Right lung (tissue), 10 donors: ENCODE data around the gene APP. TPM values are rescaled to one million over a fixed set of nuclear protein-coding genes. Genes with fewer than 3 reads are reported as not detected.

Experiments used
- DNase-seq, 2 donors: peaks; one replicate each; pipeline ENCODE4 v3.0.0-alpha.2; 2013
- long read RNA-seq, 8 donors: transcript quantifications; one replicate each; lab custom pipeline, GENCODE V29; 2026
- polyA plus RNA-seq, 5 donors: library from polyadenylated mRNA; unstranded; fragments of 120-200 nt; gene quantifications; one replicate each; pipeline versions ENCODE4 v1.2.1 to v1.2.3, GENCODE V29; 2013; ENCODE audit warnings: inconsistent platforms in 1 of 5, low replicate concordance in 1 of 5; ENCODE audit not compliant: insufficient read length in 5 of 5, insufficient read depth in 1 of 5

Gene APP
- 100 to 1,000 TPM; 524 to 664 (median 583) TPM for polyA plus RNA-seq
- long read RNA-seq, donor 1, transcript APP-204 (17 exons, 3,543 nt) = minor isoform, 77 of 315 reads
- long read RNA-seq, donor 1, transcript APP-202 (16 exons, 3,355 nt) = minor isoform, 5 of 315 reads
- long read RNA-seq, donor 1, transcript APP-201 (18 exons, 3,467 nt) = major isoform, 89 of 315 reads
- long read RNA-seq, donor 1, transcript APP-213 (3 exons, 816 nt) = minor isoform, 5 of 315 reads
- long read RNA-seq, donor 1, partial matches to known transcripts = 120 of 315 reads
- long read RNA-seq, donor 1, other reads (novel, unspliced or antisense) = 15 of 315 reads
- long read RNA-seq, donor 2, transcript APP-201 (18 exons, 3,467 nt) = major isoform, 49 of 91 reads
- long read RNA-seq, donor 2, transcript APP-204 (17 exons, 3,543 nt) = minor isoform, 32 of 91 reads
- long read RNA-seq, donor 2, partial matches to known transcripts = 5 of 91 reads
- long read RNA-seq, donor 2, other reads (novel, unspliced or antisense) = 0 of 91 reads
- long read RNA-seq, donor 3, transcript APP-201 (18 exons, 3,467 nt) = major isoform, 39 of 121 reads
- long read RNA-seq, donor 3, transcript APP-204 (17 exons, 3,543 nt) = minor isoform, 21 of 121 reads
- long read RNA-seq, donor 3, partial matches to known transcripts = 54 of 121 reads
- long read RNA-seq, donor 3, other reads (novel, unspliced or antisense) = 0 of 121 reads
- long read RNA-seq, donor 4, transcript APP-201 (18 exons, 3,467 nt) = major isoform, 29 of 97 reads
- long read RNA-seq, donor 4, transcript APP-204 (17 exons, 3,543 nt) = major isoform, 29 of 97 reads
- long read RNA-seq, donor 4, partial matches to known transcripts = 31 of 97 reads
- long read RNA-seq, donor 4, other reads (novel, unspliced or antisense) = 0 of 97 reads
- long read RNA-seq, donor 5, transcript APP-201 (18 exons, 3,467 nt) = major isoform, 48 of 200 reads
- long read RNA-seq, donor 5, transcript APP-213 (3 exons, 816 nt) = minor isoform, 8 of 200 reads
- long read RNA-seq, donor 5, transcript APP-204 (17 exons, 3,543 nt) = minor isoform, 24 of 200 reads
- long read RNA-seq, donor 5, partial matches to known transcripts = 111 of 200 reads
- long read RNA-seq, donor 5, other reads (novel, unspliced or antisense) = 5 of 200 reads
- long read RNA-seq, donor 6, transcript APP-213 (3 exons, 816 nt) = minor isoform, 5 of 183 reads
- long read RNA-seq, donor 6, transcript APP-201 (18 exons, 3,467 nt) = major isoform, 61 of 183 reads
- long read RNA-seq, donor 6, transcript APP-202 (16 exons, 3,355 nt) = minor isoform, 5 of 183 reads
- long read RNA-seq, donor 6, transcript APP-204 (17 exons, 3,543 nt) = minor isoform, 42 of 183 reads
- long read RNA-seq, donor 6, partial matches to known transcripts = 68 of 183 reads
- long read RNA-seq, donor 6, other reads (novel, unspliced or antisense) = 0 of 183 reads
- long read RNA-seq, donor 7, transcript APP-201 (18 exons, 3,467 nt) = major isoform, 44 of 69 reads
- long read RNA-seq, donor 7, transcript APP-204 (17 exons, 3,543 nt) = minor isoform, 19 of 69 reads
- long read RNA-seq, donor 7, partial matches to known transcripts = 0 of 69 reads
- long read RNA-seq, donor 7, other reads (novel, unspliced or antisense) = 0 of 69 reads
- long read RNA-seq, donor 8, transcript APP-204 (17 exons, 3,543 nt) = minor isoform, 28 of 146 reads
- long read RNA-seq, donor 8, transcript APP-201 (18 exons, 3,467 nt) = major isoform, 35 of 146 reads
- long read RNA-seq, donor 8, partial matches to known transcripts = 77 of 146 reads
- long read RNA-seq, donor 8, other reads (novel, unspliced or antisense) = 0 of 146 reads

- DNase-seq = peak; percentile 83 to 85
Observed at GRCh38 chr21:26170471-26171257, at the start of gene APP. Gene APP (minus strand): TSS chr21:26170770. CDS start chr21:26170620, 150 bp downstream.

- DNase-seq = no peak
Observed at GRCh38 chr21:26212220-26212619, 41.6 kb upstream of the APP start.

- DNase-seq = no peak
Observed at GRCh38 chr21:26210614-26211013, 40.0 kb upstream of the APP start.

- no peak for DNase-seq
Observed at GRCh38 chr21:26207021-26207420, 36.5 kb upstream of the APP start.

- DNase-seq = peak; percentile 6 to 16
Observed at GRCh38 chr21:26199456-26199855, 28.9 kb upstream of the APP start.

GRCh38 chr21:26195708-26196107 lies 25.1 kb upstream of the APP start:
- no peak for DNase-seq

GRCh38 chr21:26194811-26195251 lies 24.3 kb upstream of the APP start:
- no peak for DNase-seq

- no peak for DNase-seq
Observed at GRCh38 chr21:26194326-26194725, 23.8 kb upstream of the APP start.

- no peak for DNase-seq
Observed at GRCh38 chr21:26191609-26192008, 21.0 kb upstream of the APP start.

- DNase-seq = no peak
Observed at GRCh38 chr21:26188422-26188821, 17.9 kb upstream of the APP start.

GRCh38 chr21:26185446-26185845 lies 14.9 kb upstream of the APP start:
- no peak for DNase-seq

GRCh38 chr21:26185021-26185420 lies 14.5 kb upstream of the APP start:
- DNase-seq = no peak

GRCh38 chr21:26179501-26179900 lies 8.9 kb upstream of the APP start:
- no peak for DNase-seq

GRCh38 chr21:26177746-26178426 lies 7.3 kb upstream of the APP start:
- no peak for DNase-seq

GRCh38 chr21:26177187-26177586 lies 6.6 kb upstream of the APP start:
- no peak for DNase-seq

GRCh38 chr21:26171258-26172100 lies 909 bp upstream of the APP start:
- no peak for DNase-seq

GRCh38 chr21:26169611-26170470 lies 729 bp downstream of the APP start:
- DNase-seq = peak; percentile 72 to 75
